ENCODE data around the gene FAM219A.

FAM219A gene

DNA sequence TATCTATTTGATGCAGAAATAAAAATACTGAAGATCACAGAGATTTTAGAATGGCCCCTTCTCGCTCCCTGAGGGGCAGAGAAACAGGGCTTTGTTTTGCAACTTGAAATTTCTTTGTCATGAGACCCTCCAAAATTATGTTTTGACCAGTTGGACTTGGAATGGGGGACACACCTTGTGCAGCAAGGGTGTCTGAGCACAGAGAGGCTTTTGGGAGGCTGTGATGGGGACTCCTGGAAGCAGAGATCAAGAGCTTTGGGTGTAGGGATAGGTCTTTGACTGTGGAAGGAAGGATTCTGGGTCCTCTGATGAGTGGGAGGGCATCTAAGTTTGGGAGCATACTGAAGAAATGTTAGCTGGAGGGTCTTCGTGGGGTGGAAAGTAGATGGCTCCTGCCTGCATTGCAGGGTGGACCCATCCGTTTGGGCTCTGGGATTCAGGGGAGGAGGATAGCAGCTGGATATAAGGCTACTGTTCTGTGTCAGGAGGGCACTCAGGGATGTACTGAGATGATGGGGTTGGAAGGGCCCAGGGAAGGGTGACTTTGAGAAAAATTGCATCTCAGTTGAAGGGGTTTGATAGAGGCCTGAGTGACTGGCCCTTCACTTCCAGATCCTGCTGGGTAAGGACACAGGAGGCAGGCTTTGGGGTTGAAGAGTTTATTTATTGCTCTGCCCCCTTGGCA, 79.9 kb downstream of the FAM219A start:
- no peaks in the 10 kb centered on the region; the same call in none of the 2 replicates for H3K4me1 ChIP-seq (ENCODE audit: control insufficient read depth, insufficient read depth, low read length)
- no peak overlapping the region for H3K27ac ChIP-seq (ENCODE audit: extremely low read depth, low read depth, low read length)
- H3K9me3 ChIP-seq (ENCODE audit: control insufficient read depth, insufficient read depth, low read depth, low read length) = no peaks in the 10 kb centered on the region
- ChIA-PET POLR2A (interaction anchor here (1.2 to 2.8 kb wide), 2 partner anchors 45 to 200 kb away, joined by 3 to 16 read pairs; partner anchors contain the start of gene UBAP1), CTCF (interaction anchor here (0.5 to 10.7 kb wide), 40 partner anchors 10 to 711 kb away, joined by 3 to 172 read pairs (median 4); no protein-coding TSS in a partner anchor)
- no peak overlapping the region for H3K4me3 ChIP-seq (ENCODE audit: low read depth, low read length)
- TF ChIP-seq TCF7L2 (IDR thresholded peaks at IDR 0.05; ENCODE audit: borderline replicate concordance, low read depth, low read length) = no peak
- TF ChIP-seq ZNF571 (tag by site-specific recombination; IDR thresholded peaks at IDR 0.05) = no peak
- TF ChIP-seq ZNF292 (tag by site-specific recombination; IDR thresholded peaks at IDR 0.05; ENCODE audit: borderline replicate concordance, low read depth) = no peak
- H3K36me3 ChIP-seq (ENCODE audit: control insufficient read depth in 2 of 2, insufficient read depth in 1 of 2, low read length in 2 of 2) = no peaks in the 10 kb centered on the region

DNA sequence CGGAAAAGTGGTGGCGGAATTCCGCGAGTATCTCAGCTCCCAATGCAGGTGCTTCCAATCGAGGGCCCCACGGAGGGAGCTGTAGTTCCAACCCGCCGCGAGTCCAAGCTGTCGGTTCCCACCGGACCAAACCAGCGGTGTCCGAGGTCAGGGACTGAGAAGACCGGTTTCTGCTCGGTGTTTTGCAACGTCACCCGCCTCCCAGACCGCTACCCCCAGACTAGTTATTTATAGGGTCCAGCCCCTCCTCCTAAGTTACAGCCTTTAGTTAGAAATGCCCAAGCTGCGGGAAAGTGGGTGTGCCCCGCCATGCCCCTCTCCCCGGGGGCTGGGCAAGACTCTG, 81.0 kb downstream of the FAM219A start:
- TF ChIP-seq ZNF394 (tag by site-specific recombination; IDR thresholded peaks at IDR 0.05; ENCODE audit: borderline replicate concordance) = peak; percentile 9; the same call in 1 of the 2 replicates
- TF ChIP-seq, protein P1, sequence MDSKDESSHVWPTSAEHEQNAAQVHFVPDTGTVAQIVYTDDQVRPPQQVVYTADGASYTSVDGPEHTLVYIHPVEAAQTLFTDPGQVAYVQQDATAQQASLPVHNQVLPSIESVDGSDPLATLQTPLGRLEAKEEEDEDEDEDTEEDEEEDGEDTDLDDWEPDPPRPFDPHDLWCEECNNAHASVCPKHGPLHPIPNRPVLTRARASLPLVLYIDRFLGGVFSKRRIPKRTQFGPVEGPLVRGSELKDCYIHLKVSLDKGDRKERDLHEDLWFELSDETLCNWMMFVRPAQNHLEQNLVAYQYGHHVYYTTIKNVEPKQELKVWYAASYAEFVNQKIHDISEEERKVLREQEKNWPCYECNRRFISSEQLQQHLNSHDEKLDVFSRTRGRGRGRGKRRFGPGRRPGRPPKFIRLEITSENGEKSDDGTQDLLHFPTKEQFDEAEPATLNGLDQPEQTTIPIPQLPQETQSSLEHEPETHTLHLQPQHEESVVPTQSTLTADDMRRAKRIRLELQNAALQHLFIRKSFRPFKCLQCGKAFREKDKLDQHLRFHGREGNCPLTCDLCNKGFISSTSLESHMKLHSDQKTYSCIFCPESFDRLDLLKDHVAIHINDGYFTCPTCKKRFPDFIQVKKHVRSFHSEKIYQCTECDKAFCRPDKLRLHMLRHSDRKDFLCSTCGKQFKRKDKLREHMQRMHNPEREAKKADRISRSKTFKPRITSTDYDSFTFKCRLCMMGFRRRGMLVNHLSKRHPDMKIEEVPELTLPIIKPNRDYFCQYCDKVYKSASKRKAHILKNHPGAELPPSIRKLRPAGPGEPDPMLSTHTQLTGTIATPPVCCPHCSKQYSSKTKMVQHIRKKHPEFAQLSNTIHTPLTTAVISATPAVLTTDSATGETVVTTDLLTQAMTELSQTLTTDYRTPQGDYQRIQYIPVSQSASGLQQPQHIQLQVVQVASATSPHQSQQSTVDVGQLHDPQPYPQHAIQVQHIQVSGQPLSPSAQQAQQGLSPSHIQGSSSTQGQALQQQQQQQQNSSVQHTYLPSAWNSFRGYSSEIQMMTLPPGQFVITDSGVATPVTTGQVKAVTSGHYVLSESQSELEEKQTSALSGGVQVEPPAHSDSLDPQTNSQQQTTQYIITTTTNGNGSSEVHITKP (tag by site-specific recombination; IDR thresholded peaks at IDR 0.05) = peak; percentile 88
- TF ChIP-seq IKZF3 (tag by site-specific recombination; IDR thresholded peaks at IDR 0.05) = 0 out of 2 replicates have a peak, but pooled peaks have one; percentile 22
- TF ChIP-seq, protein P2, sequence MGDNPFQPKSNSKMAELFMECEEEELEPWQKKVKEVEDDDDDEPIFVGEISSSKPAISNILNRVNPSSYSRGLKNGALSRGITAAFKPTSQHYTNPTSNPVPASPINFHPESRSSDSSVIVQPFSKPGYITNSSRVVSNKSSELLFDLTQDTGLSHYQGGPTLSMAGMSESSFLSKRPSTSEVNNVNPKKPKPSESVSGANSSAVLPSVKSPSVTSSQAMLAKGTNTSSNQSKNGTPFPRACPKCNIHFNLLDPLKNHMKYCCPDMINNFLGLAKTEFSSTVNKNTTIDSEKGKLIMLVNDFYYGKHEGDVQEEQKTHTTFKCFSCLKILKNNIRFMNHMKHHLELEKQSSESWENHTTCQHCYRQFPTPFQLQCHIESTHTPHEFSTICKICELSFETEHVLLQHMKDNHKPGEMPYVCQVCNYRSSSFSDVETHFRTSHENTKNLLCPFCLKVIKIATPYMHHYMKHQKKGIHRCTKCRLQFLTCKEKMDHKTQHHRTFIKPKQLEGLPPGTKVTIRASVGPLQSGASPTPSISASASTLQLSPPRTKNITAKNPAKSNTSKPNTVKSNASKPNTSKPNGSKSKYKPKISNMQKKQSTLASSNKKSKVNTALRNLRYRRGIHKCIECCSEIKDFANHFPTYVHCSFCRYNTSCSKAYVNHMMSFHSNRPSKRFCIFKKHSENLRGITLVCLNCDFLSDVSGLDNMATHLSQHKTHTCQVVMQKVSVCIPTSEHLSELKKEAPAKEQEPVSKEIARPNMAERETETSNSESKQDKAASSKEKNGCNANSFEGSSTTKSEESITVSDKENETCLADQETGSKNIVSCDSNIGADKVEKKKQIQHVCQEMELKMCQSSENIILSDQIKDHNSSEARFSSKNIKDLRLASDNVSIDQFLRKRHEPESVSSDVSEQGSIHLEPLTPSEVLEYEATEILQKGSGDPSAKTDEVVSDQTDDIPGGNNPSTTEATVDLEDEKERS (tag by site-specific recombination; IDR thresholded peaks at IDR 0.05) = no peak
- Histone ChIP-seq H3K36me3 (ENCODE audit: control insufficient read depth in 2 of 2, insufficient read depth in 1 of 2, low read length in 2 of 2) (peaks cover 0 to 3% of the 10 kb centered on the region in 2 experiments; a peak in 1 of 3 replicates), H3K4me1 (ENCODE audit: control insufficient read depth, insufficient read depth, low read length) (no peaks in the 10 kb centered on the region; the same call in none of the 2 replicates), H3K27ac (ENCODE audit: extremely low read depth, low read depth, low read length) (0 out of 2 replicates have a peak overlapping the region, but pooled peaks have one; percentile 29), H3K4me3 (ENCODE audit: low read depth, low read length) (peak overlapping the region; percentile 74), H3K9me3 (ENCODE audit: control insufficient read depth, insufficient read depth, low read depth, low read length) (no peaks in the 10 kb centered on the region)
- ChIA-PET POLR2A (interaction anchor here (0.5 to 2.8 kb wide), 12 partner anchors 17 to 411 kb away, joined by 3 to 16 read pairs (median 4); partner anchors contain the start of genes DCTN3, SIGMAR1 and UBAP1), CTCF (interaction anchor here (0.7 to 10.7 kb wide), 9 partner anchors 27 to 365 kb away, joined by 3 to 172 read pairs (median 7); no protein-coding TSS in a partner anchor)

DNA sequence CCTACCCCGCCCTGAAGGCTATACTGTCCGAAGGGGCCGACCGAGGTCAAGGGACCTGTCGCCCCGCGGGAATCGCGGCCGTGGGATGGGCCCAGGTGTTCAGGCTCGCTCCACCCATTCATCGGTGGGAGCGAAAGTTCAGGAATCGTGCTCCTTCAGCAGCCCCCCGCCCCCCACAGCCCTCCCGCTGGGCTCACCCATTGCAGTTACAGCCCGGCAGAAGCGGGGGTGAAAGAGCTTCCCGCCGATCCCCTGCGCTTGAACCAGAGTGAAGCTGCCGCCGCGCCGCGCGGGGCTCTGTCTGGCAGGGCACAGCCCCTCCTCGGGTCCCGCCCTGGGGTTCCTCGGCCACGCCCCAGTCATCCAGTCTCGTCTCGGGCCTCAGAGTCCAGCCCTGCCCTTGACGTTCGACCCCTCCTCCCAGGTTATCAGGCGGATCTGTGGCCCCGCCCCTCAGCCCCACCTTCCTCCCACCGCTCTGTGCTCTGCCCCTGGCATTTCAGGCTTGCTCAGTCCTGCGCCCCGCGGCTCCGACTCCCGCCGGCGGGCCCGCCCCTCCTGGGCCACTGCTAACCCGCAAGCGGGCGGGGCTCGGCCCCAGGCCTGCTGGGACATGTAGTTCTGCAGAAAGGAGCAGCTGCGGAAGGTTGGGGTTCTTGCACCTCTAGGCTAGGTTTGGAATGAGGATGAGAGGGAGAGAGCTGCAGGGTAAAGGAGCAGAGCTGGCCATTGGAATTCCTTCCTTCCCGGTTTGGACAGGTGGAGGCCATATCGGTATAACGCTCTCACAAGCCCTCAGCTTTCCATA, 81.6 kb downstream of the FAM219A start, which contains the start of gene MYORG:
MYORG (minus strand) TSS at position 303 of the 808 bp plus-strand sequence. CDS start 3,955 bp downstream, outside the sequence.
- H3K4me1 ChIP-seq (ENCODE audit: control insufficient read depth, insufficient read depth, low read length) = no peaks in the 10 kb centered on the region; the same call in none of the 2 replicates
- no peaks in the 10 kb centered on the region for H3K9me3 ChIP-seq (ENCODE audit: control insufficient read depth, insufficient read depth, low read depth, low read length)
- H3K27ac ChIP-seq (ENCODE audit: extremely low read depth, low read depth, low read length) = peak within 1 kb of the TSS; percentile 29; the same call in 1 of the 2 replicates
- H3K36me3 ChIP-seq (ENCODE audit: control insufficient read depth in 2 of 2, insufficient read depth in 1 of 2, low read length in 2 of 2) = peaks cover 0 to 8% of the 10 kb centered on the region in 2 experiments; a peak in 1 of 3 replicates
- POLR2A ChIA-PET = interaction anchor here (0.5 to 2.8 kb wide), 20 partner anchors 16 to 1095 kb away, joined by 3 to 16 read pairs (median 4); partner anchors contain the start of genes DCTN3, SIGMAR1 and UBAP1
- H3K4me3 ChIP-seq (ENCODE audit: low read depth, low read length) = peak within 1 kb of the TSS; percentile 74
- CTCF ChIA-PET = interaction anchor here (0.9 to 10.7 kb wide), 6 partner anchors 27 to 227 kb away, joined by 3 to 172 read pairs (median 8); no protein-coding TSS in a partner anchor
- TF ChIP-seq TRIM28 (IDR thresholded peaks at IDR 0.05; ENCODE audit: borderline replicate concordance, low read length) (peak; percentile 17; the same call in 1 of the 2 replicates), MYNN (tag by site-specific recombination; IDR thresholded peaks at IDR 0.05; ENCODE audit: borderline replicate concordance) (no peak), ZNF350 (tag by site-specific recombination; IDR thresholded peaks at IDR 0.05) (no peak), ZBTB8A (tag by site-specific recombination; IDR thresholded peaks at IDR 0.05) (peak; percentile 100), KLF9 (tag by site-specific recombination; IDR thresholded peaks at IDR 0.05; ENCODE audit: low read depth) (peak; percentile 96)
- TF ChIP-seq, protein P3, sequence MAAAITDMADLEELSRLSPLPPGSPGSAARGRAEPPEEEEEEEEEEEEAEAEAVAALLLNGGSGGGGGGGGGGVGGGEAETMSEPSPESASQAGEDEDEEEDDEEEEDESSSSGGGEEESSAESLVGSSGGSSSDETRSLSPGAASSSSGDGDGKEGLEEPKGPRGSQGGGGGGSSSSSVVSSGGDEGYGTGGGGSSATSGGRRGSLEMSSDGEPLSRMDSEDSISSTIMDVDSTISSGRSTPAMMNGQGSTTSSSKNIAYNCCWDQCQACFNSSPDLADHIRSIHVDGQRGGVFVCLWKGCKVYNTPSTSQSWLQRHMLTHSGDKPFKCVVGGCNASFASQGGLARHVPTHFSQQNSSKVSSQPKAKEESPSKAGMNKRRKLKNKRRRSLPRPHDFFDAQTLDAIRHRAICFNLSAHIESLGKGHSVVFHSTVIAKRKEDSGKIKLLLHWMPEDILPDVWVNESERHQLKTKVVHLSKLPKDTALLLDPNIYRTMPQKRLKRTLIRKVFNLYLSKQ (tag by site-specific recombination; IDR thresholded peaks at IDR 0.05; ENCODE audit: borderline replicate concordance) = no peak
- TF ChIP-seq, protein P4, sequence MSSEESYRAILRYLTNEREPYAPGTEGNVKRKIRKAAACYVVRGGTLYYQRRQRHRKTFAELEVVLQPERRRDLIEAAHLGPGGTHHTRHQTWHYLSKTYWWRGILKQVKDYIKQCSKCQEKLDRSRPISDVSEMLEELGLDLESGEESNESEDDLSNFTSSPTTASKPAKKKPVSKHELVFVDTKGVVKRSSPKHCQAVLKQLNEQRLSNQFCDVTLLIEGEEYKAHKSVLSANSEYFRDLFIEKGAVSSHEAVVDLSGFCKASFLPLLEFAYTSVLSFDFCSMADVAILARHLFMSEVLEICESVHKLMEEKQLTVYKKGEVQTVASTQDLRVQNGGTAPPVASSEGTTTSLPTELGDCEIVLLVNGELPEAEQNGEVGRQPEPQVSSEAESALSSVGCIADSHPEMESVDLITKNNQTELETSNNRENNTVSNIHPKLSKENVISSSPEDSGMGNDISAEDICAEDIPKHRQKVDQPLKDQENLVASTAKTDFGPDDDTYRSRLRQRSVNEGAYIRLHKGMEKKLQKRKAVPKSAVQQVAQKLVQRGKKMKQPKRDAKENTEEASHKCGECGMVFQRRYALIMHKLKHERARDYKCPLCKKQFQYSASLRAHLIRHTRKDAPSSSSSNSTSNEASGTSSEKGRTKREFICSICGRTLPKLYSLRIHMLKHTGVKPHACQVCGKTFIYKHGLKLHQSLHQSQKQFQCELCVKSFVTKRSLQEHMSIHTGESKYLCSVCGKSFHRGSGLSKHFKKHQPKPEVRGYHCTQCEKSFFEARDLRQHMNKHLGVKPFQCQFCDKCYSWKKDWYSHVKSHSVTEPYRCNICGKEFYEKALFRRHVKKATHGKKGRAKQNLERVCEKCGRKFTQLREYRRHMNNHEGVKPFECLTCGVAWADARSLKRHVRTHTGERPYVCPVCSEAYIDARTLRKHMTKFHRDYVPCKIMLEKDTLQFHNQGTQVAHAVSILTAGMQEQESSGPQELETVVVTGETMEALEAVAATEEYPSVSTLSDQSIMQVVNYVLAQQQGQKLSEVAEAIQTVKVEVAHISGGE (tag by site-specific recombination; conservative IDR thresholded peaks at IDR 0.05; ENCODE audit: low read depth) = peak; percentile 22; the same call in 1 of the 2 replicates

Data from HEK293 (cell line).